Muscle of leg (tissue), 11 donors: Measurements from ENCODE around the gene ARL9. TPM values are rescaled to one million over a fixed set of nuclear protein-coding genes. Genes with fewer than 3 reads are reported as not detected.

Source experiments
- DNase-seq: peaks from one replicate; pipeline ENCODE4 v3.0.0; 2013
- H3K27ac ChIP-seq: one replicate; pipeline ENCODE4 v1.5.1; 2013; ENCODE audit warnings: mild to moderate bottlenecking, low read length, control low read depth
- H3K27me3 ChIP-seq: one replicate; pipeline ENCODE4 v1.6.1; 2013; ENCODE audit warnings: low read length; ENCODE audit not compliant: control insufficient read depth, insufficient read depth
- H3K36me3 ChIP-seq: one replicate; pipeline ENCODE4 v1.6.1; 2013; ENCODE audit warnings: low read length; ENCODE audit not compliant: control insufficient read depth, insufficient read depth
- H3K4me1 ChIP-seq: one replicate; pipeline ENCODE4 v1.6.1; 2013; ENCODE audit warnings: low read length; ENCODE audit not compliant: control insufficient read depth, insufficient read depth
- H3K4me3 ChIP-seq: one replicate; pipeline ENCODE4 v1.5.1; 2013; ENCODE audit warnings: low read length, control low read depth
- H3K9me3 ChIP-seq: replicated peaks from 2 replicates; pipeline ENCODE4 v1.6.1; 2013; ENCODE audit warnings: low read depth, low read length; ENCODE audit not compliant: control insufficient read depth
- WGBS: methylation state at CpG from one replicate; pipeline ENCODE4 v1.1.5; 2013; ENCODE audit warnings: missing lambda C conversion rate; ENCODE audit not compliant: insufficient coverage; 5-methylcytosine and 5-hydroxymethylcytosine counted together
- polyA plus RNA-seq, 8 donors: library from polyadenylated mRNA; unstranded; fragments of 120-200 nt; gene quantifications; one replicate each; pipeline versions ENCODE4 v1.2.1 to v1.2.3, GENCODE V29; 2013; ENCODE audit warnings: inconsistent platforms in 1 of 8, low replicate concordance in 1 of 8; ENCODE audit not compliant: insufficient read length in 8 of 8, insufficient read depth in 1 of 8
- total RNA-seq: library from RNA; stranded (reverse); fragments of 120-200 nt; gene quantifications from one replicate; pipeline ENCODE4 v1.2.4, GENCODE V29; 2013

The ARL9 gene
- total and polyA plus RNA-seq, 9 donors, result 0.13 to 0.53 (median 0.25) TPM

DNA sequence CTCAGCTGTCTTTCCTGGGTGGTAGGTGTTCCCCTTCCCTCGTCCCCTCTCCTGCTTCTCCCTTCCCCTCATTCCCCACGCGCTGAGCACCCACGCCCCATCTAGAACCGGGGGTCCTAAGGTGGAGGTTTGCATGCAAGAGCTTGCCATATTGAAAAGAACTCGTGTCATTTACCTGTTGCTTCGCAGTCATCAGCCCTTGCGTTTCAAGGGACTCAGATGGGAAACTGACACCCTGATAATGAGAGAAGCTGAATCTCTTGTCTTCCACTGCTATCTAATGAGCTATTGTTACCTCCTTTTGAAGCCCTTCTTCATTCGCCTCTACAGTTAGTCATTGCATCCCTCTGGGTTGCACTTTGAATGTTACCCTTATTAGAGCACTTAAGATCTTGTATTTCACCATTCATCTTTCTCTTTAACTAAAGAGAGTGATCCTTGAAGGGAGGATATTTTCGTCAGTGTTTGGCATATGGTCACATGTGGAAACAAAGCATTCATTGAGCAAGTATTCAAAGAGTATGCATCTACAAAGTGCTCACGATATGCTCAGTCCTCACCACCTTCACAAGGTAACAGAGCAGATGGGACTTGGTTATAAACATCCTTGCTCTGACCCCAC, 25.7 kb downstream of the ARL9 start:
- no peaks in the 10 kb centered on the region for H3K36me3 ChIP-seq
- H3K4me3 ChIP-seq, result peak overlapping the region; percentile 57
- peaks cover 13% of the 10 kb centered on the region for H3K27me3 ChIP-seq
- H3K27ac ChIP-seq, result no peak overlapping the region
- peaks cover 8% of the 10 kb centered on the region for H3K4me1 ChIP-seq
- DNase-seq, result no peak
- WGBS, result 58% methylated on average over 2 of the region's 11 CpGs
- no peaks in the 10 kb centered on the region for H3K9me3 ChIP-seq

DNA sequence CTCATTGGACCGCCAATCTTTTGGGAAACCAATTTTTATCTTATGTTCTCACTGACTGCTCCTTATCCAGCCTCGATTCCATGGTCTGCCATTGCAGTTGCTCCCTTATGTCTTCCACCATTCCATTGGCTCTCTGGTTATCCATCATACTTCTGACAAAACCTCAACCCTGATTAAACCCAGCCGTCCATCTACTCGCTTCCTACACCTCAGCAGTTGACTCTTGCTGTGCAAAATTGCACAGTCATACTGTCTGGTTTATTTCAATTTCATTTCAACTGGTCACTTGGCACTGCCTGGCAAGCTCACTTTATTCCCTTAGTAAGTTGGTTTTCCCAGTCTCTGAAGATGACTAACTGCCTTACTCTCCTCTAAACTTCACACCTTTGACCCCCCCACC, 26.2 kb downstream of the ARL9 start:
- Histone ChIP-seq H3K9me3 (no peaks in the 10 kb centered on the region), H3K27me3 (peaks cover 13% of the 10 kb centered on the region), H3K4me3 (no peak overlapping the region), H3K36me3 (no peaks in the 10 kb centered on the region), H3K4me1 (peaks cover 8% of the 10 kb centered on the region), H3K27ac (no peak overlapping the region)
- DNase-seq, result no peak
- 82% methylated on average over 4 of the region's 4 CpGs for WGBS

GRCh38 chr4:56532239-56532638, 26.6 kb downstream of the ARL9 start:
- 90% methylated on average over 2 of the region's 2 CpGs for WGBS
- Histone ChIP-seq H3K27me3 (peaks cover 13% of the 10 kb centered on the region), H3K27ac (no peak overlapping the region), H3K4me1 (peaks cover 8% of the 10 kb centered on the region), H3K9me3 (no peaks in the 10 kb centered on the region), H3K36me3 (no peaks in the 10 kb centered on the region), H3K4me3 (no peak overlapping the region)
- no peak for DNase-seq

GRCh38 chr4:56535915-56536314, 30.3 kb downstream of the ARL9 start:
- Histone ChIP-seq H3K27ac (no peak overlapping the region), H3K4me3 (no peak overlapping the region), H3K9me3 (no peaks in the 10 kb centered on the region), H3K27me3 (peaks cover 8% of the 10 kb centered on the region), H3K36me3 (no peaks in the 10 kb centered on the region), H3K4me1 (peaks cover 3% of the 10 kb centered on the region)
- no peak for DNase-seq
- 80% methylated on average over 2 of the region's 7 CpGs for WGBS

- H3K36me3 ChIP-seq, result no peaks in the 10 kb centered on the region
- no peak for DNase-seq
- H3K4me1 ChIP-seq, result no peaks in the 10 kb centered on the region
- no peaks in the 10 kb centered on the region for H3K9me3 ChIP-seq
- H3K4me3 ChIP-seq, result no peak overlapping the region
- no peaks in the 10 kb centered on the region for H3K27me3 ChIP-seq
- 100% methylated on average over 1 of the region's 1 CpG for WGBS
- H3K27ac ChIP-seq, result no peak overlapping the region
Observed at GRCh38 chr4:56537147-56537546, 31.6 kb downstream of the ARL9 start.

DNA sequence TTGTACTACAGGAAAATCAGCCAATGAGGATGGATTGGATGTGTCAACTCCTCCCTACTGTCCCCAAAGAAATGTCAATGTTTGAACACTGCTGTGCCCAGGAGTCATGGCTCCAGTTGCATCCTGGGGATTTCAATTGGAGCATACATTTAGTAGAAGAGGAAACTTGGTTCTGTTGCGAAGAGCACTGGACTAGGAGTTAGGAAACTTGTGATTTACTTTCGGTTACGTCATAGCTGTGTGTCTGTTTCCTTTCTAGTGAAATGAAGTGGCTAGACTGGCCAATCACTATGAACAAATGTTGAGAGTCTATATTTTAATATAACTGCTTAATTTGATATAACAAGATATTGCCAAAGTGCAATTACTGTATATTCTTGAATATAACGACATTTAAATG, 35.2 kb downstream of the ARL9 start:
- peaks cover 3% of the 10 kb centered on the region for H3K4me1 ChIP-seq
- H3K27me3 ChIP-seq, result peaks cover 3% of the 10 kb centered on the region
- no peaks in the 10 kb centered on the region for H3K36me3 ChIP-seq
- no peak overlapping the region for H3K27ac ChIP-seq
- no peaks in the 10 kb centered on the region for H3K9me3 ChIP-seq
- DNase-seq, result no peak
- WGBS, result 100% methylated on average over 1 of the region's 4 CpGs
- no peak overlapping the region for H3K4me3 ChIP-seq

- H3K27ac ChIP-seq, result no peak overlapping the region
- WGBS, result 1% methylated on average over 24 of the region's 33 CpGs
- DNase-seq, result peak; percentile 91
- peaks cover 3% of the 10 kb centered on the region for H3K27me3 ChIP-seq
- no peaks in the 10 kb centered on the region for H3K9me3 ChIP-seq
- H3K36me3 ChIP-seq, result no peaks in the 10 kb centered on the region
- peak overlapping the region; percentile 41 for H3K4me3 ChIP-seq
- peaks cover 3% of the 10 kb centered on the region for H3K4me1 ChIP-seq
Observed at GRCh38 chr4:56544573-56545131, 39.1 kb downstream of the ARL9 start.

- no peaks in the 10 kb centered on the region for H3K36me3 ChIP-seq
- no peak for DNase-seq
- H3K27me3 ChIP-seq, result no peaks in the 10 kb centered on the region
- no peaks in the 10 kb centered on the region for H3K9me3 ChIP-seq
- 80% methylated on average over 1 of the region's 8 CpGs for WGBS
- no peak overlapping the region for H3K4me3 ChIP-seq
- H3K4me1 ChIP-seq, result no peaks in the 10 kb centered on the region
- H3K27ac ChIP-seq, result no peak overlapping the region
Observed at GRCh38 chr4:56550642-56551041, 45.1 kb downstream of the ARL9 start.

GRCh38 chr4:56551516-56551915, 45.9 kb downstream of the ARL9 start:
- WGBS, result no CpG with 5 or more reads among the region's 2 CpGs

GRCh38 chr4:56552273-56552672, 46.7 kb downstream of the ARL9 start:
- Histone ChIP-seq H3K4me1 (no peaks in the 10 kb centered on the region), H3K4me3 (no peak overlapping the region), H3K36me3 (no peaks in the 10 kb centered on the region), H3K9me3 (no peaks in the 10 kb centered on the region), H3K27me3 (no peaks in the 10 kb centered on the region), H3K27ac (no peak overlapping the region)
- no peak for DNase-seq

More at GRCh38 chr4:56551516-56551915, 45.9 kb downstream of the ARL9 start:
- Histone ChIP-seq H3K9me3 (no peaks in the 10 kb centered on the region), H3K4me3 (no peak overlapping the region), H3K27me3 (no peaks in the 10 kb centered on the region), H3K27ac (no peak overlapping the region), H3K36me3 (no peaks in the 10 kb centered on the region), H3K4me1 (no peaks in the 10 kb centered on the region)
- no peak for DNase-seq

DNA sequence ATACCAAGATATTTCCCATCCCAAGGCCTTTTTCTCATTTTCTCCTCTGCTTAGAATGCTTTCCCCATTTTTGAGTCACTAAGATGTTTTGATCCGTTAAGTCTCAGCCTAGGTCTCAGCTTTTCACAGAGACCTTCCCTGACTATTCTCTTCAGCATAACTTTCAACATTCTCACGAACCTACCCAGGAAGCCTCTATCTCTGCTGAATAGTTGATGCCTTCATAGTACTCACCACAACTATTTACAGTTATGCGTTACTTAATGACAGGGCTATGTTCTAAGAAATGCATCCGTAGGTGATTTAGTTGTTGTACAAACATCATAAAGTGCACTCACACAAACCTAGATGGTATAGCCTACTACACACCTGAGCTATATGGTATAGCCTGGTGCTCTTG, 64.5 kb downstream of the ARL9 start:
- no peak for DNase-seq
- H3K36me3 ChIP-seq, result no peaks in the 10 kb centered on the region
- 71% methylated on average over 1 of the region's 4 CpGs for WGBS
- H3K9me3 ChIP-seq, result no peaks in the 10 kb centered on the region
- H3K4me3 ChIP-seq, result no peak overlapping the region
- H3K27ac ChIP-seq, result no peak overlapping the region
- H3K27me3 ChIP-seq, result no peaks in the 10 kb centered on the region
- H3K4me1 ChIP-seq, result no peaks in the 10 kb centered on the region
